A549 treated with AZD9567 at 1 μM for 4 hours (cell line): ENCODE data around the gene FAM13C. TPM values are rescaled to one million over a fixed set of nuclear protein-coding genes. Genes with fewer than 3 reads are reported as not detected.

Experiments used
- total RNA-seq: library from RNA; stranded (reverse); fragments of 200-300 nt; extraction: Qiagen RNA extraction; gene quantifications from 5 replicates; pipeline ENCODE4 v1.2.3, GENCODE V29; 2022; ENCODE audit not compliant: insufficient read depth

FAM13C gene
- 0.03 to 0.24 TPM (median 0.05 TPM) in 3 of 5 replicates, not detected in the others for total RNA-seq

DNA sequence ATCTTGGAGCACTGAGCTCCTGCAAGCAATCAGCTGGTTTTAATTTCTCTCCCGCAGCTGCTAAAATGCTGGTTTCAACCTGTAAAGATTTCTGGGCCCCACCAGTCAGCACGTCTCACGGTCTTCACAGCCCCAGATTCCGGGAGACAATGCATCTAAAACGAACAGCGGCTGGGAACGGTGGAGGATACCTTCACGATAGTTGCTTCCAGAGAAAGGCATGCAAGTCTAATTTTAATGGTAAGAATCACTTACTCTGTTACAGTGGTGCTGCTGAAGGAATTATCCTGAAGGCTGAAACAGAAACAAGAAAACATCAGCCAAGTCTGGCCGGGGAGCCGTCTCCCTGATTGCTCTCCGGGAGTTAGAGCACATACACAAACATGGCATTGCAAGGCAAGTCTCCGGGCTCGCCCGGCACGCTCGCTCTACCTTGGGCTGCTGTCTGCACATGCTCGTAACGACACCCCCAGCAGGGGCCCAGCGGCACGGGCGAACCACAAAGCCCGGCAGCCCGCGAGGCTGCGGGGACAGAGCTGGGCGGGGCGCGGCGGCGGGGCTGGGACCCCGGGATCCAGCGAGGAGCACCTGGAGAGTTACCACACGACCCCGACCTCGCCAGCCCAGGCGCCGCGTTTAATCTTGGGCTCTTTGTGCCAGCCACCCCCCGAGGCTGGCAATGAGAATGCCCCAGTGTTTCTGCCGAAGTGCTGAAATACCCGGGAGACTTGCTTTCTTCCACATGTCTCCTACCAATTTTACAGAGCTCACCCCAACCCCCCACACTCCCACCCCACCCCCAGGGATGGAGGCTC lies at the start of gene FAM13C:
FAM13C (minus strand) TSS at position 406 of the 815 bp plus-strand sequence; CDS start at position 317, 89 bp downstream.

Other genes with a start within 250 kb of the FAM13C start
- 0.23 to 0.40 TPM (median 0.29 TPM) in 4 of 5 replicates, not detected in the other for gene PHYHIPL, start 185.9 kb downstream of the FAM13C start, total RNA-seq